GM19438 (cell line): Measurements from ENCODE around the gene CCNQ.

ENCODE experiments used
- ATAC-seq: cut with Tn5 transposase; IDR thresholded peaks from one replicate; pipeline ENCODE4 v1.9.1; 2021; ENCODE audit warnings: low read depth; ENCODE audit not compliant: unreplicated experiment

CCNQ gene

DNA sequence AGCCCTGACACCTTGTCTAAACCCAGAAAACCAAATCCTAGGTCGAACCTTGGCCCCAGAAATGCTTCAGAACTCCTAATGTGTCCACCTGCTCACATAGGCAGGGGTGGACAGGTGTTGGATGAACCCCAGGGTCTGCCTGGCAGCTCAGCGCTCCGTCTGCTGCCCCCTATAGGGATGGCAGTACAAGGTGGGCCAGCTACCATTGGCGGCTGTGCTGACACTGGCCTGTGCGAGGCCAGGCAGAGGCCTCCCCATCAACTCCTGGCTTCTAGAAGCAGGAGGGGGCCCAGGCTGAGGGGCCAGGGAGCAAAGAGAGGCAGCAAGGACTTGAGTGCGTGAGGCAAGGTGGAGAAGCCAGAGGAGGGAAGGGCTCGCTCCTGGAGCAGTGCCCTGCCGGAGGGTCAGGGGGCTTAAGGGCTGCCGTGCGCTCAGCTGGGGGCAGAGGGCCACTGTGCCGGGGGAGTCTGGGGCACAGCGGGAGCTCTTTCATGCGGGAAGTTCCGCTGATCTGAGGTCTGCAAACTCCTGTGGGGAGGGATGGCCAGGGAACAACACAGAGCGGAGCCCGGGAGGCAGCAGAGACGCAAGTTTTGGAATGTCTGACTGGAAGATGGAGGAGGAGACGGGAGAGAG lies 20.6 kb downstream of the CCNQ start:
- ATAC-seq: no peak

DNA sequence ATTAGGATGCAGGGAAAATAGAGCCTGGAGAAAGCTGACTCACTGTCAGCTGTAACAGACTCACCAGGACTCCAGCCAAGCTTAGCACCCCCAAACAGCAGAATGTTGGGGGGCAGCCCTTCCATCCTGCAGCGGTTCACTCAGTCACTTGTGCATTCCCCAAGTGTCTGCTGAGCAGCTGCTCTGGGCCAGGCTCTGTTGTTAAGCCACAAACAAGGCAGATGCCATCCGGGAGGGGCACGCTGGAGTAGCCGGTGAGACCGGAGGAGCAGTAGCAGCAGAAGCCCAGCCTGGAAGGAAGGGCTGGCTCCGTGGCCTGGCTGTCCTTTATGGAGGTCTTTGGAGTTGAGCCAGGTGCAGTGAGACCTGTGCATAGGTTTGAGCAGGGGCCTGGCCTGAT lies 22.0 kb downstream of the CCNQ start:
- ATAC-seq: no peak

DNA sequence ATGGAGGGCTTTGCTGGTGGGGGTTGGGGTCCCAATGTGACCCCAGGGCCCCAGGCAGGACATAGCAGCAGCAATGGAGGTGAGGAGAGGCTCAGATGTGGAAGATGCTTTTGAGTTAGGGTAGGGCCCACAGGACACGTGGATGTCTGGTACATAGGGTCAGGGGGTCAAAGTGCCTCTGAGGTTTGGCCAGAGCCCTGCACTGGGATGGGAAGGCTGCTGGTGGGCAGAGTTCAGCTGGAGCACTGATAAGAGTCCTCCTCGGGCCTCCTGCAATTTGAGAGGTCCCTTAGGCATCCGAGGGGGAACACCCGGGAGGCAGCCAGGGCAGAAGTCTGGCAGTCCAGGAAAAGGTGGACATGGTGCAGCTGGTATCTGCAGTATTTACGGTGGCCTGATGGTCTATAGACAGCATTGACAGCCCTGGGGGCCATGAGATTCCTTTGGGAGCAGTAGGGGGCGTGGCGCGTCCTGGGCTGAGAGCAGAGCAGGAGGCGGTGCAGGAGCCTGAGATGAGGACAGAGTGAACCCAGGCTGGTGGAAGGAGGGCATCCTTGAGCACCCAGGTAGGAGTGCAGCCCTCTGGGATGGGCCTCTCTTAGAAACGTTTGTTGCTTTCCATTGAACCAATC lies 22.6 kb downstream of the CCNQ start:
- no peak for ATAC-seq

DNA sequence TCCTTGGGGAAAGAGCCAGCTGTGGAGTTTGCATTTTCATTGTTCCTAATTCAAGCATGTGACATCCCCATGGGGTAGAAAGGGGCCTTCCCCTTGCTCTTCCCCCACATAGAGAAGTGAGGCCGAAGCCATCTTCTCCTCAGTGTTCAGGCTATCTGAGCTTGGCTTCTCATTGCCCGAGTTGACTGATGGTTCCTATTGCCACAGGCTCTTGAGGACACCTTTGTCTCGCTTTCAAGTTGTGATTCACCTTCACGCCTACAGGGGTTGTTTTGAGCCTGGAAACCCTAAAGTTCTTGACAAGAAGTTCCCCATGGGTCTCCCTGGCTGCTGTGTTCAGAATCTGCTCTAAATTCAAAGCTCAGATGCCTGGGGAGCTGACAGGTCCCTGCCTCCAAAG lies 25.0 kb downstream of the CCNQ start:
- ATAC-seq: no peak

DNA sequence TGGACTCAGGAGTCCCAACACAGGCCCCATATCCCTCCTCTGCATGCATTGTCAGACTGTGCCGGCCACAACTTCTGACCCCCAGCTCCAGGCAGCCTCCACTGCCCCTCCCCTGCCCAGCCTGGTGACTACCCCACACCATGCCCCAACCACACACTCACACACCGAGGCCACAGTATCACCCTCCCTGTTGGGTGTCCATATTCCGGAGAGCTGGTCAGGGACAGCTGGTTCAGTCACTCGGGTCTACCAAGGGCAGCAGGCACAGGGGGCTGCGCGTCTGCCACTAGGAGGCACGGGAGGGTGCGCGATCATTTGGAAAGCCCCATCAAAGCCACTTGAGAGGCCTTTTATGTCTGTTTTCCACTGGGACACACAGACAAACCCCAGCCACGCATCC lies 26.3 kb downstream of the CCNQ start:
- no peak for ATAC-seq

DNA sequence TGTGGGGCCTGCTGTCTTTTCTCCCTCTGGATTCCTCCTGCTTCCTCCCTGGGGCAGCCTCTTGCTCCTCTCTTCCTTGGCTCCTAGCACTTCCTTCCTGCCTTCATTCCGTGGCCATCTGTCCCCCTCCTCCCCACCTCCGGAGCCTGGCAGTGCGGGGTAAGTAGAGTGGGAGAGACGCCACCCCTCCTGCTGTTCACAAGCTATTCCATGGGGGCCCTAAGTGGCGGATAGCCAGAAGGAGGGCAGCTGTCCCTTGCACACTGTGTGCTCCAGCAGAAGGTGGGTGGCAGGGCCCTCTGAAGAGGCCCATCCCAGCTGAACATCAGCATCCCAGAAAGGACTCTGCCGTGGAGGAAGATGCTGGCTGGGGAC lies 27.4 kb downstream of the CCNQ start:
- no peak for ATAC-seq

DNA sequence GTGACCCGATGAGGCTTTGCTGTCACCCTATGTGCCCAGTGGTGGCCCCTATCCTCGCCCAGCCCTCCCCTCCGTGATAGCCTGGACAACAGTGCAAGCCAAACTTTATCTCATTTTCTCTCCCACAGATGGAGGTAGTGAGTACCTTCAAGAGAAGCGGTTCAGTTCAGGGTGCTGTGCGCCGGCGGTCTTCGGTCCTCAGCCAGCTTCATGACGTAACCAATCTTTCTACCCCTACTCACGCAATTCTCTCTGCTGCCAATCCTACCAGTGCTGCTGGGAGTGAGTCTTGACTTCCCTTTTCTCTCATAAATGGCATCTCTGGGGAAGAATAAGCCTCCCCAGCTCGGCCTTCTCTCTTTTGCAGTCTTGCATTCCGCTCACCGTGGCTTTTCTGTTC lies 29.5 kb downstream of the CCNQ start:
- ATAC-seq: no peak

DNA sequence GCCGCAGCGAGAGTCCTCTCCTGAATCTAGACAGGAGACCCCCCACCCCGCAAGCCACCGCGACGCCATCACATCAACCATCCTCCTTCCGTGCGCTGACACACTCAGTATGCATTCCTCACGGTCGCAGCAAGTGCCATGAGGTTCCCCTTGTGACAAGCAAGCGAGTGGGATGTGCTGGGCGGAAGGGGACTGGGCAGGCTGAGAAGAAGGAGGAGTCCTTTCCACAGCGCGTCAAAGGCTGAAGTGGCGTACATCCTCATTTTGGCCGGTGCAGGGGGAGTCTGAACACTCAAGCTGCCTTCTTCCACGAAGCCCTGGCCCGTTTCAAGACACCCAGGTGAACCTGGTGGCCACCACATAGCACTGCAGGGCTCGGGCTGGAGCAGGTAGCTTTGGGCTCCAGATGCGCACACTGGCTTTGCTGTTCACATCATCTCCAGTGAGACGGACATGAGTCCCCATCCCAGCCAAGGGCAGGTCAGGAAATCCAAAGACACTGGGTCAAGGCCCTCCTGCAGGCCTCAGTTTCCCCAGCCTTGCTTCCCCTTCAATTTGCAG lies 30.4 kb downstream of the CCNQ start:
- no peak for ATAC-seq

DNA sequence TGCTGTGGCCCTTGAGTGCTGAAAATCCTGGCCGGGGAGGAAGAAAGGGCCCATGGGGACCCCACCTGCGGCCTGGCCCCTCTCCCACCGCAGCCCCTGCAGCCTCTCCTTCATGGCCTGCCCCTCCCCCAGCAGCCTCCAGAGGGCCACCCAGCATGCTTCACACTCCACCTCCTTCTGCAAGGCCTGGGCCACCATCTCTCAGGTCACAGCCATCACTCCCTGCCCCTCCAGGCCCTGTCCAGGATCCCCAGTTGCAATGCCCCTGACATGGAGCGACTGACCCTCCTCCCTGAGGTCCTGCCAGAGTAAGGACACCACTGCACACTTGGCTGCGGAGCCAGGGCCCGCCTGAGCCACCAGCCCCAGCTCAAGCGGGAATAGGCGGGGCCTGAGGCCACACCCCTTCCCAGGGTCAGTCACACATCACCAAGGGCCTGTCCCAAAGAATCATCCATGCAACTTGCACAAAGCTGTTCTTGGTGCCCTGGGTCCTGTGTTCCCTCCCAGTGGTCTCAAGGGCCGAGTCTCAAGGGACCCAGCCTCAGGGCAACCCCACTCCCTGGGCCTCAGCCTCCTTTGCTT lies 32.9 kb downstream of the CCNQ start:
- no peak for ATAC-seq

DNA sequence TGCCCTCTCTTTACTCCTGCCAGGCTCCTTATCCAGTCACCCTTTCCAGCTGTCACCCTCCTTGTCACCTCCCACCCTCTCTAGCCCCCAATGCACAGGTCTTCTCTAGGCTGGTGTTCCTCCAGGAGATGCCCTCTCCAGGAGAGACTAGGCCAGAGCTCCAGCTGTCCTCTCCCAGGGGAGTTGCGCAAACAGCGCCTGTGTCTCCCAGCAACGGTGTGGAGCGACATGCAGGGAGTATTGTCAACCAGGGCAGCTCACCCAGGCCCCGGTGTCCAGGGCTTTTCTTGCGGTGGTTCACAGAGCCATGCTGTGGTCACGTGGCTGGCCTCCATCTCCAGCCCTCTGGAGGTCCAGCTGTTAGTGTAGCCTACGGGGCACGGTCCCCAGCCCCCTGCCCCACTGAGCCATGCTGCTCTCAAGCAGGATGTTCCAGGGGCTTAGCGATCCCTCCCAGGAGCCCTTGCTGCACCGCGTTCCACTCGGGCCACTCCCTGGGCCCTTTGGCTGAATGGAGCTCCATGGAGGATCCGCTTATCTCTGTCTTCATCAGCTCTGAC lies 34.8 kb downstream of the CCNQ start:
- no peak for ATAC-seq

DNA sequence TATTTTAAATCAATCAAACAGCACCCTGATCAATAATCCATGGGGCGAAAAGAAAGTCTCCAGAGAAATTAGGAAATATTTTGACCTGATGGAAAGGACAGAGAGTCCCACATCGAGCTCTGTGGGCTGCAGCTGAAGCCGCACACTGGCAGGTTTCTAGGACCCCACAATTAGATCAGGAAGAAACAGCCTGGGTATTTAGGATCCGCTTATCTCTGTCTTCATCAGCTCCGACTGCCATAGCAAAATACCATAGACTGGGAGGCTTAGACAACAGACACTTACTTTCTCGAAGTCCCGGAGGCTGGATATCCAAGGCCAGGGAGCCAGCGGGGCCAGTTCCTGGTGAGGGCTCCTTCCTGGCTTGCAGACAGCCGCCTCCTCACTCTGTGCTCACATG lies 36.4 kb downstream of the CCNQ start:
- no peak for ATAC-seq

DNA sequence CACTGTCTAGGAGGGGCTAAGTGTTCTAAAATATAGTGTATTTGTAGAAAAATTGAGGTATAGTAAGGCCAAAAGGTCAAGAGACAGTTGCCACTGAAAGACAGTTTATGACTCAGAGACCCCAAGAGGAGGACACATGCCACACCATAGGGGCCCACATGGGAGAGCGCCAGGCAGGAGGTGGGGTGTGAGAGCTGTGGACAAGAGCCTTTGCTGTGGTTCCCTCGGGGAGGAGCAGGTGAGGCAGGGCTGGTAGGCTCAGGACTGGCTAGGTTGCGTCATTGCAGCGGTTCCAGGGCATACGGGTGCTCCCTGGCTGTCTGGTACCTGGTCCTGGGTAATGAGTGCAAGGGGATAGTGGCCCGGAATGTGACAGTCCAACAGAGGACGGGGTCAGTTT lies 37.6 kb downstream of the CCNQ start:
- no peak for ATAC-seq

DNA sequence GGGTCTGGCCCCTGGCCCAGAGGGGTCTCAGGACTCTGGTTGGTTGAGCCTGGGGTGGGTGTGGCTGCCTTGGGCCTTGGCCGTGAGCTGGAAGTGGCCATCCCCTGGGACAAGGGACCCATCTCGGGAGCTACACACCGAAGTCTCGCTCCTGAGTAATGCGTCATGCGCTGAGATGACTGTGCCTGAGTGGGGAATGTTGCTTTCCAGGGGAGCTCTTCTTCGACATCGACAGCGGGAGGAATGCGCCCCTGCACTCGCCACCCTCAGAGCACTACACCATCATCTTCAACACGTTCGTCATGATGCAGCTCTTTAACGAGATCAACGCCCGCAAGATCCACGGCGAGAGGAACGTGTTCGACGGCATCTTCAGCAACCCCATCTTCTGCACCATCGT lies 38.5 kb downstream of the CCNQ start:
- no peak for ATAC-seq

DNA sequence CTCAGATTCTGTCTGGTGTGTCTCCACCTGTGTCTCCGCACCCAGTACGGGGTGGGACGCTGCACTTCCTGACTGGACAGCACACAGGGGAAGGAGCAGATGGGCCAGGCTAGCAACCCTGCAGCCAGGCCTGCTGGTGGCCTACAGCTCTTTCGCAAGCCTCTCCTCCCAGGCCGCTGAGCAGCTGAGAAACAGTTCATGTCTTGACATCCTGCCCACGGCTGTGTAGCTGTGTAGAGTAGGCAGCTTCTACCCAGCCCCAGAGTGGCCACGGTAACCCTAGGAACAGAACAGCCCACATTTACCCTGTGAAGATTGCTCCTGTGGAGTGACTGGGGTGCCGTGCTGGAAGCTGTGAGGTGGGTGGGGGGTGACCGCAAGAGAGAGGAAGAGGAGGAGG lies 38.9 kb downstream of the CCNQ start:
- ATAC-seq: no peak

DNA sequence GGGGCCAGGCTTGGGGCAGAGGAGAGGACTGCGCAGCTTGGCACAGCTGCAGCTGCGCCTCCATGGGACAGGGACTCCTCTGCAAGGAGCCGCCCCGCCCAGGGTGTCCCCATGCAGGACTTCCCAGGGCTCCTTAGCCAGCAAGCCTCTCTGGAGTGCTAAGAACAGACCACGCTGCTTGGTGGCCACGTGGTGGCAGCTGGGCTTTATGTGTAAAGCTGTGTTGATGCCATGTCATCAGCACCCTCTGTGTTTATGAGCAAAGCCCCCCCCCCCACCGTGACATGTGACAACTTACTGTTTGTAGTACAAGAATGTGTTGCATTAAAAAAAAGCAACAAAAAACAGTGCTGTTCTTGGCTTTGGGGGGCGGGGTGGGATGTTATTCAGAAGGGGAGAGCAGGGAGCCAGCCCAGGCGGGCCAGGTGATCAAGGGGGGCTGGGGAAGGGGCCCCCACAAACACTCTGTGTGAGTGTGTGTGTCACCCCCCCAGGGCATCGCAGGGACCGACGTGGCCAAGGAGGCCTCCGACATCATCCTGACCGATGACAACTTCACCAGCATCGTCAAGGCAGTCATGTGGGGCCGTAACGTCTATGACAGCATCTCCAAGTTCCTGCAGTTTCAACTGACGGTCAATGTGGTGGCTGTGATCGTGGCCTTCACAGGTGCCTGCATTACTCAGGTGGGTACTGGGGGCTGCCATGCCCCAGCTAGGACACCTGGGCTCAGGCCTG lies 41.2 kb downstream of the CCNQ start:
- no peak for ATAC-seq

DNA sequence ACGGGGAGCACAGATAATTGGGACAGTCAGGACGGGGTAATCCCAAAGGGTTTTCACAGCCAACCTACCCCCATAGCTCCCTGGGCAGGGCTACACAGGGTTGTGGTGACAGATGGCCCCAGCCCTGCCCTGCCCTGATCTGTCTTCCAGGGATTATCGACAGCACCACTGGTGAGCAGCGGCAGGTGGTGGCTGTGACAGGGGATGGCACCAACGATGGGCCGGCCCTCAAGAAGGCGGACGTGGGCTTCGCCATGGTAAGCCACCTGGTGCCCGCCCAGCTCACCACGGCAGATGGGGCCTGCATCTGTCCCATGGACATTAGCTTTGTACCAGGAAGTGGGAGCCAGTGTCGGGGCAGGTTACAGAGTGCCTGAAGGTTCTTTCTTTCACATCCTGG lies 42.2 kb downstream of the CCNQ start:
- no peak for ATAC-seq

DNA sequence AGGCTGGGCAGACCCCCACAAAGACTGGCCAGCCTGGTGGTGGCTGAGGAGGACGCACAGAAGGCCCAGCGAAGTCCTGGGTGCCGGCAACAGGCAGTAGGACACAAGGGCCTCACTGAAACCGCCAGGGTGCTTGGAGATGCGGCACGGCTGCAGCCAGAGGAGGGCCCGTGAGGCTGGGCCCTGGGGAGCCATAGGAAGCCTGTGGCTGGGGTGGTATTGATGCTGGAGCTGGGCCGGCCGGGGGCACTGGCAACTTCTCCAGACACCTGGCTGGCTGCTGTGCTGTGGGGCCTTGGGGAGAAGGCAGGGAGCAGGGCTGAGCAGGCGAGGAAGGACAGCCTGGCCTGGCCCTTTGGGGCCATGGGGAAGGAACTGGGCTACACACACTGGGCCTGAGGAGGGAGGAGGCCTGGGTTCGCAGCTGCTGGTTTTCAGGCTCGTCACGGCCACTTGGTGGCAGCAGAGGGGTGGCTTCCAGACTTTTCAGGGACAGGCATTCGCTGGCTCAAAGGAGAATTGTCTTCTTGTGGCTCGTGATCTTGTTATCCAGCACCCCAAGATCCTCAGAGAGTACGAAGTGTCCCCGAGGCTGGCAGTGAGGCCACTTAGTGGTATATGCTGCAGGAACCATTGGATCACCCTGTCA lies 44.3 kb downstream of the CCNQ start:
- no peak for ATAC-seq

DNA sequence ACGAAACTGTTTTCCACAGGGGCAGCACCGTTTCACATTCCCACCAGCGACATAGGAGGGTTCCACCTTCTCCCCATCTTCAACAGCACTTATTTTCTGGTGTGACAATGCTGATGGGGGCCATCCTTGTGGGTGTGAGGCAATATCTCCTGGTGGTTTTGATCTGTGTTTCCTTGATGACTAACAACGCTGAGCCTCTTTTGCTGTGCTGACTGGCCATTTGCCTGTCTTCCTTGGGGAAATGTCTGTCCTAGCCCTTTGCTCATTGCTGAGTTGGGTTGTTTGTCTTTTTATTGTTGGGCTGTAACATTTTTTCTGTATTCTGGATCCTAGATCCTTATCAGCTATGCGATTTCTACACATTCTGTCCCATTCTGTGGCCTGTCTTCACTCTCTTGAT lies 47.8 kb downstream of the CCNQ start:
- no peak for ATAC-seq

DNA sequence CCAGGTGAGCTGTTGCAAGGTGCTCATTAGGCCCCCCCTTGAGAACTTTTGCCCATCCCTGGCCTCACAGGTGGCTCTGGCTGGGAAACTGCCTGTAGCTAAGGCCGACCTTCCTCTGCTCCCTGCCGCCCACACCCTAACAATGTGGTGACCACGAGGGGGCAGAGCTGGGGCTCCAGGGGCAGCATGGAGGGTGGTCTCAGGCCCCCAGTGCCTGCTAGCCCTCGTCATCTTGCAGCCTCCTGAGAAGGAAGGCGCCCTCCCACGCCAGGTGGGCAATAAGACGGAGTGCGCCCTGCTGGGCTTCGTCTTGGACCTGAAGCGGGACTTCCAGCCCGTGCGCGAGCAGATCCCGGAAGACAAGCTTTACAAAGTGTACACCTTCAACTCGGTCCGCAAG lies 49.1 kb downstream of the CCNQ start:
- no peak for ATAC-seq

DNA sequence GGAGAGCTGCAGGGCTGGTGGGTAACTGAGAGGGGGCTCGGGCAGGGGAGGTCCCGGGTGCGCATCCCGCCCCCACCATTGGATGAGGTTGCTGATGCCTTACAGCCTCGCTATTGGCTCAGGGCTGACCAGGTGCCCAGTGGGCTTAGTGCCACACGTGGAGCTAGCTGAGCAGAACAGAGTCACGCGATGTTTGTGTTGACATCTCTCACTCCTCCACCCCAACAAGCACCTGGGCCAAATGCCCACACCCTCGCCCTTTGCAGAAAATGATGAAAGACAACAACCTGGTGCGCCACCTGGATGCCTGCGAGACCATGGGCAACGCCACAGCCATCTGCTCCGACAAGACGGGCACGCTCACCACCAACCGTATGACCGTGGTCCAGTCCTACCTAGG lies 49.7 kb downstream of the CCNQ start:
- ATAC-seq: no peak

DNA sequence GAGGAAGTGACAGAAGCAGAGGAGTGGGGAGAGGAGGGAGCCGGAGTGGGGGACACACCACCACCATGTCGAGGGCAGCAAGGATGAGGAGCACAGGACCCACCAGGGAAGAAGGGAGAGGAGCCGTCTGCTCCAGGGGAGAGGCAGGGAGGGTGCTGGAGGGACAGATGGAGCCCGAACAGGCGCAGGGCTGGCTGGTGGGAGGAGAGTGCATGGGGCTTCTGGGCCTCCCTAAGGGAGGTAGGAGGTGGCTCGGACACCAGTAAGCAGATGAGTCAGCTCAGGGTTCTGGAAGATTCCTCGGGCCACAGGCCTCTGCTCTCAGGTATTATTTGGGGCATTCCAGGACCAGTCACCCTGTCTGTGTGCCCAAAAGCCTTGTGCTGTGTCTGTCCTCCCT lies 51.7 kb downstream of the CCNQ start:
- ATAC-seq: no peak
